Fibroblast of lung (primary cell): Measurements from ENCODE around the gene TEKT3. TPM values are rescaled to one million over a fixed set of nuclear protein-coding genes. Genes with fewer than 3 reads are reported as not detected.

Source experiments
- DNase-seq, 2 donors: peaks; one replicate each; pipeline versions ENCODE4 v3.0.0 to v3.0.0-alpha.2; 2010; ENCODE audit warnings: low read depth in 2 of 2
- H2AFZ ChIP-seq: 2 replicates; pipeline ENCODE4 v1.5.1; 2012; ENCODE audit warnings: low read length, control low read depth, inconsistent platforms
- H3K27ac ChIP-seq: 2 replicates; pipeline ENCODE4 v1.5.1; 2011; ENCODE audit warnings: low read length, control low read depth; ENCODE audit not compliant: insufficient read depth
- H3K27me3 ChIP-seq: 2 replicates; pipeline ENCODE4 v1.5.1; 2011; ENCODE audit warnings: mild to moderate bottlenecking, low read length; ENCODE audit not compliant: control insufficient read depth, insufficient read depth
- H3K36me3 ChIP-seq: 2 replicates; pipeline ENCODE4 v1.5.1; 2011; ENCODE audit warnings: low read length; ENCODE audit not compliant: control insufficient read depth, insufficient read depth
- H3K4me1 ChIP-seq: 2 replicates; pipeline ENCODE4 v1.5.1; 2011; ENCODE audit warnings: low read length; ENCODE audit not compliant: control insufficient read depth, insufficient read depth; ENCODE audit errors: extremely low read depth
- H3K4me2 ChIP-seq: 2 replicates; pipeline ENCODE4 v1.5.1; 2011; ENCODE audit warnings: low read length, control low read depth; ENCODE audit not compliant: insufficient read depth; ENCODE audit errors: extremely low read depth
- H3K4me3 ChIP-seq, 4 experiments: fragments of 200-600 bp in 1 of 4; sonication (generic) in 1 of 4; replicated peaks in 1 of 4; 2 replicates each; pipeline ENCODE4 v1.5.1; 2011 to 2016; ENCODE audit warnings: low read length in 4 of 4, low read depth in 3 of 4, mild to moderate bottlenecking in 3 of 4, control low read depth in 2 of 4, inconsistent platforms in 1 of 4, mixed read lengths in 1 of 4; ENCODE audit not compliant: insufficient read depth in 1 of 4; ENCODE audit errors: control extremely low read depth in 1 of 4
- H3K79me2 ChIP-seq: 2 replicates; pipeline ENCODE4 v1.5.1; 2012; ENCODE audit warnings: mild to moderate bottlenecking, low read length, inconsistent platforms; ENCODE audit not compliant: control insufficient read depth, insufficient read depth
- H3K9ac ChIP-seq: 2 replicates; pipeline ENCODE4 v1.5.1; 2011; ENCODE audit warnings: mild to moderate bottlenecking, low read length, control low read depth; ENCODE audit not compliant: insufficient read depth
- H3K9me3 ChIP-seq: 2 replicates; pipeline ENCODE4 v1.5.1; 2012; ENCODE audit warnings: low read depth, low read length; ENCODE audit not compliant: control insufficient read depth, insufficient read depth
- H4K20me1 ChIP-seq: 2 replicates; pipeline ENCODE4 v1.5.1; 2011; ENCODE audit warnings: low read length; ENCODE audit not compliant: control insufficient read depth, insufficient read depth; ENCODE audit errors: extremely low read depth
- CTCF ChIP-seq, 2 donors: IDR thresholded peaks in 1 of 2; conservative IDR thresholded peaks in 1 of 2; 1 replicate in 1 of 2; 2 replicates in 1 of 2; pipeline ENCODE4 v1.5.1; 2011 to 2012; ENCODE audit warnings: low read length in 2 of 2, control low read depth in 1 of 2, inconsistent platforms in 1 of 2, low read depth in 1 of 2, mild to moderate bottlenecking in 1 of 2
- EZH2 ChIP-seq: IDR thresholded peaks from 2 replicates; pipeline ENCODE4 v1.5.1; 2012; ENCODE audit warnings: low read length, control low read depth, mild to moderate bottlenecking; ENCODE audit errors: missing control alignments
- polyA plus RNA-seq, 2 donors: library from polyadenylated mRNA; depleted of rRNA in 1 of 2; stranded (reverse) in 1 of 2; unstranded in 1 of 2; fragments of >200 nt; gene quantifications; 2 replicates each; pipeline ENCODE4 v1.2.1, GENCODE V29; 2011 to 2012; ENCODE audit warnings: missing spikeins in 1 of 2
- total RNA-seq: library from RNA; depleted of rRNA; stranded (reverse); fragments of >200 nt; gene quantifications from 2 replicates; pipeline ENCODE4 v1.2.1, GENCODE V29; 2014

Gene TEKT3
- total and polyA plus RNA-seq, 2 donors (not counting 1 experiment from before 2014, with no cell fraction given): 0.33 to 0.52 TPM

- Histone ChIP-seq H3K27me3 (no peaks in the 10 kb centered on the region), H3K4me1 (peaks cover 20% of the 10 kb centered on the region), H3K36me3 (peaks cover 6% of the 10 kb centered on the region), H3K4me2 (peak overlapping the region; percentile 92), H3K27ac (peak overlapping the region; percentile 94), H3K4me3 (peak overlapping the region; percentile 79 to 93 (median 89)), H3K9ac (peak overlapping the region; percentile 93), H2AFZ (peak overlapping the region; percentile 60), H3K9me3 (no peaks in the 10 kb centered on the region), H4K20me1 (no peaks in the 10 kb centered on the region), H3K79me2 (peaks cover 33% of the 10 kb centered on the region)
- peak; percentile 28 to 37 for DNase-seq
- TF ChIP-seq EZH2 (no peak), CTCF (conservative IDR thresholded peaks at IDR 0.05 in 1 of 2, IDR thresholded peaks at IDR 0.05 in 1 of 2; ENCODE audit: low read depth in 1 of 2, low read length in 2 of 2) (no peak)
Measured at GRCh38 chr17:15261802-15262290, 79.6 kb downstream of the TEKT3 start.

GRCh38 chr17:15261258-15261801 is 80.1 kb downstream of the TEKT3 start:
- H3K4me2 ChIP-seq: peak overlapping the region; percentile 92
- H3K9ac ChIP-seq: peak overlapping the region; percentile 93

More at GRCh38 chr17:15261258-15261801, 80.1 kb downstream of the TEKT3 start:
- DNase-seq: peak; percentile 56 to 63
- peaks cover 33% of the 10 kb centered on the region for H3K79me2 ChIP-seq
- peak overlapping the region; percentile 94 for H3K27ac ChIP-seq
- H3K9me3 ChIP-seq: no peaks in the 10 kb centered on the region
- H4K20me1 ChIP-seq: no peaks in the 10 kb centered on the region
- H2AFZ ChIP-seq: peak overlapping the region; percentile 71
- TF ChIP-seq EZH2 (no peak), CTCF (conservative IDR thresholded peaks at IDR 0.05 in 1 of 2, IDR thresholded peaks at IDR 0.05 in 1 of 2; ENCODE audit: low read depth in 1 of 2, low read length in 2 of 2) (peak in 1 of 2 donors; percentile 21)
- H3K4me1 ChIP-seq: peaks cover 21% of the 10 kb centered on the region
- H3K36me3 ChIP-seq: peaks cover 6% of the 10 kb centered on the region
- no peaks in the 10 kb centered on the region for H3K27me3 ChIP-seq
- peak overlapping the region; percentile 79 to 93 (median 89) for H3K4me3 ChIP-seq
